Omental fat pad (tissue), 4 donors: Measurements from ENCODE around the gene RBM4. TPM values are rescaled to one million over a fixed set of nuclear protein-coding genes. Genes with fewer than 3 reads are reported as not detected.

Experiments
- ATAC-seq: fragments of 150-250 bp; one replicate; pipeline ENCODE4 v1.9.1; 2016; ENCODE audit warnings: mild to moderate bottlenecking, moderate library complexity; ENCODE audit not compliant: low FRiP score
- DNase-seq: peaks from one replicate; pipeline ENCODE4 v3.0.0-alpha.2; 2019; ENCODE audit warnings: low spot score
- CTCF ChIP-seq, 3 donors: fragments of 450-650 bp; IDR thresholded peaks; one replicate each; pipeline ENCODE4 v1.5.1; 2016 to 2017; ENCODE audit warnings: antibody characterized with exemption in 3 of 3, mild to moderate bottlenecking in 3 of 3, moderate library complexity in 2 of 3
- total RNA-seq, 4 donors: library from RNA; depleted of rRNA; stranded (reverse); fragments of >200 nt; gene quantifications; one replicate each; pipeline ENCODE4 v1.1.0, GENCODE V29; 2016

RBM4 gene
- total RNA-seq, 4 donors from 2014 or later, result 63.1 to 90.8 (median 78.3) TPM

GRCh38 chr11:66619080-66619554 is 19.4 kb upstream of the RBM4 start:
- no peak for TF ChIP-seq CTCF (IDR thresholded peaks at IDR 0.05)
- DNase-seq, result no peak
- no peak for ATAC-seq

GRCh38 chr11:66624450-66624849 is 14.1 kb upstream of the RBM4 start:
- ATAC-seq (no peak), DNase-seq (no peak)
- TF ChIP-seq CTCF (IDR thresholded peaks at IDR 0.05), result no peak

GRCh38 chr11:66625041-66625751 is 13.3 kb upstream of the RBM4 start:
- no peak for TF ChIP-seq CTCF (IDR thresholded peaks at IDR 0.05)
- no peak for ATAC-seq
- no peak for DNase-seq

- ATAC-seq, result no peak
- TF ChIP-seq CTCF (IDR thresholded peaks at IDR 0.05), result no peak
- DNase-seq, result no peak
Measured at GRCh38 chr11:66625752-66626149, 12.8 kb upstream of the RBM4 start.

GRCh38 chr11:66626382-66626781 is 12.1 kb upstream of the RBM4 start:
- DNase-seq, result no peak
- TF ChIP-seq CTCF (IDR thresholded peaks at IDR 0.05), result no peak
- no peak for ATAC-seq

GRCh38 chr11:66626926-66627325 is 11.6 kb upstream of the RBM4 start:
- no peak for ATAC-seq
- TF ChIP-seq CTCF (IDR thresholded peaks at IDR 0.05), result no peak
- no peak for DNase-seq

- ATAC-seq (no peak), DNase-seq (no peak)
- TF ChIP-seq CTCF (IDR thresholded peaks at IDR 0.05), result no peak
Measured at GRCh38 chr11:66628061-66628603, 10.4 kb upstream of the RBM4 start.
